Effector CD4-positive, alpha-beta T cell (primary cell): ENCODE measurements around the gene TKFC.

Experiments used
- DNase-seq: peaks from one replicate; pipeline ENCODE4 v3.0.0-alpha.2; 2020
- total RNA-seq: gene quantifications from one replicate; lab custom pipeline; 2026; lab: John Stamatoyannopoulos, UW

Gene TKFC, protein sequence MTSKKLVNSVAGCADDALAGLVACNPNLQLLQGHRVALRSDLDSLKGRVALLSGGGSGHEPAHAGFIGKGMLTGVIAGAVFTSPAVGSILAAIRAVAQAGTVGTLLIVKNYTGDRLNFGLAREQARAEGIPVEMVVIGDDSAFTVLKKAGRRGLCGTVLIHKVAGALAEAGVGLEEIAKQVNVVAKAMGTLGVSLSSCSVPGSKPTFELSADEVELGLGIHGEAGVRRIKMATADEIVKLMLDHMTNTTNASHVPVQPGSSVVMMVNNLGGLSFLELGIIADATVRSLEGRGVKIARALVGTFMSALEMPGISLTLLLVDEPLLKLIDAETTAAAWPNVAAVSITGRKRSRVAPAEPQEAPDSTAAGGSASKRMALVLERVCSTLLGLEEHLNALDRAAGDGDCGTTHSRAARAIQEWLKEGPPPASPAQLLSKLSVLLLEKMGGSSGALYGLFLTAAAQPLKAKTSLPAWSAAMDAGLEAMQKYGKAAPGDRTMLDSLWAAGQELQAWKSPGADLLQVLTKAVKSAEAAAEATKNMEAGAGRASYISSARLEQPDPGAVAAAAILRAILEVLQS
- 22.0 reads per million, percentile 49 among the genes with 10 or more reads in this experiment for total RNA-seq

GRCh38 chr11:61332797-61333549, at the start of gene TKFC, which contains the start of gene DDB1:
TKFC (plus strand) TSS chr11:61333228; CDS start chr11:61334729, 1,501 bp downstream.
DDB1 (minus strand) TSS chr11:61333105; CDS start chr11:61332968, 137 bp downstream.
- DNase-seq = peak; percentile 97

DNA sequence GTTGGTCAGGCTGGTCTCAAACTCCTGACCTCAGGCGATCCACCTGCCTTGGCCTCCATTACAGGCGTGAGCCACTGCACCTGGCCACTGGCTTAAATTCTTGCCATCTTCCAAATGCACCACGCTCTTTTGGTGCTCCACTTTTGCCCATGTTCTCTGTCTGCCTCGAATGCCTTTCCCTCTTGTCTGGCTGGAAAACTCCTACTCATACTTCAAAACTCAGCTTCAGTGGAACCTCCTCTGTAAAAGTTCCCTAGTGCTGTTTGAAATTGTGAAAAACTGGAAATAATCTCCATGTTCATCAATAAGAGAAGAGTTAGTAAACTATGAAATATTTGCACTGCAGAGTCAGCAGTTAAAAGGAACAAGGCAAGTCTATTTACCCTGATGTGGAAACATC, 49.4 kb upstream of the TKFC start:
- DNase-seq = no peak

DNA sequence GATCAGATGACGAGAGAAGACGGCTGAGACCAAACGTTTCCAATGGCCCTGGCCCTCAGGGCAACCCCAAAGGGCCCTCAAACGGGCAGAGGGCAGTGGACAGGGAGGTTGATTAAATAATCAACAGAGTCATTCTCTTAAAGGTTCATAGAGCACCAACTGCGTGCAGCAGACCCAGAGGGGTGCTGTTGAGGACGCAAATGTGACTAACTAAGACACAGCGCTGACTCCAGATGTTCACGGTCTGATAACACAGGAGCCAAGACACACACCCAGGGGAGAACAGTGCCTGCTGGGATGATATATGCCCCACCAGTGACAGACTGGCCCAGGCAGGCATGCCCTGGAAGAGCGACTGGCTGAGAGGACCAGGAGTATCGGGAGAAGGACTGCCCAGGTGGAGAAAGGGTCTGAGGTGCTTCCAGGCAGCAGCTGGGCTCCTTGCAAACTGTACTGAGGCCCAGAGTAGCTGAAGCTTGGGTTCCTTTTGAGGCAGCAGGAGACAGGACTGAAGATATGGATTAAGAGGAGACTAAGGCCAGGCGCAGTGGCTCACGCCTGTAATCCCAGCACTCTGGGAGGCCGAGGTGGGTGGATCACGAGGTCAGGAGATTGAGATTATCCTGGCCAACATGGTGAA, 45.6 kb upstream of the TKFC start:
- no peak for DNase-seq

DNA sequence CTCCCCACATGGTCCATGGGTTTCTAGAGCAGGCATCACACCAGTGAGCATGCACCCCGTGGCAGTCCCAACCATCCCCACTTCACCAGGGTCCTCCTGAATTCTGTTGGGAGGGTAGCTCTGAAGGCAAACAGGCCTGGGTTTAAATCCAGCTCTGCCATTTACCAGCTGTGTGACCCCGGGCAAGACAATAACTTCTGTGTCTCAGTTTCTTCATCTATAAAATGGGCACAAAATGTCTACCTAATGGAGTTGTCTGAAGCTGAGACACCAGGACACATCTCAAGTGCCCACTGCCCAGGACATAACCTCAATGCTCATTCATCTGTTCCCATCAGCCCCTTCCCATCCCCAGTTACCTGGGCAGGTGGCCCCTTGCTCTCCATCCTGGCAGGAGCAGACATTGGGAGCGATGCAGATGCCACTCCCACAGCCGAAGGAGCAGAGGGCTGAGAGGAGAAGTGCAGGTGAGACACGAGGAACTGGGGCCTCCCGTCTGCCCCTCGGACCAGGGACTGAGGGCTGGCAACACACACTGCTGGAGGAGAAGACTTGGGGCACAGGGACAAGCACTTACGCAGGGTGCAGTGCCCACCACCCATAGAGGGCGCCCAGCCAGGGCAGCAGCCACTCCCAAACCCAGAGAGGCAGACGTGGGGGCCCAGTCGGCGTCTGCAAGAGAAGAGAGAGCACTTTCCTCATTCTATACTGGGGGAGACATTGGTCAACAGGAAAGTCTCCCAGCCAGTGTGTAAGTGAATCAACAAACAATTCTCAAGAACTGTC, 41.9 kb upstream of the TKFC start:
- DNase-seq = no peak

DNA sequence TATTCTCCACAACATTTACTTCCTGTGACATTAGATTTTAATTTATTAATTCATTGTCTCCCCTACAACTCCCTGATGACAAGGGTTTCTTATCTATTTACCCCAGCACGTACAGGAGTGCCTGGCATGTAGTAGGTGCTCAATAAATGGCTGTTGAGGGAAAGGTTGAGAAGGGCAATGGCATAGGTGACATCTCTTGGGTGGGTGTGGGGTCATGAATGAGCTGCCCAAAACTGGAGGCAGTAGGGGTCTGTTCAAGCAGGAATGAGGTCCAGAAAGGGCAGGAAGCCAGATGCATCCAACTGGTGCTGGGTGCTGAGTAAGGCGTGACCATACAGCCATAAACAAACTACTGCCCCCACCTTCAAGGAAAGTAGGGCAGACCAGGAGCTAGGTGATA, 40.7 kb upstream of the TKFC start:
- no peak for DNase-seq

DNA sequence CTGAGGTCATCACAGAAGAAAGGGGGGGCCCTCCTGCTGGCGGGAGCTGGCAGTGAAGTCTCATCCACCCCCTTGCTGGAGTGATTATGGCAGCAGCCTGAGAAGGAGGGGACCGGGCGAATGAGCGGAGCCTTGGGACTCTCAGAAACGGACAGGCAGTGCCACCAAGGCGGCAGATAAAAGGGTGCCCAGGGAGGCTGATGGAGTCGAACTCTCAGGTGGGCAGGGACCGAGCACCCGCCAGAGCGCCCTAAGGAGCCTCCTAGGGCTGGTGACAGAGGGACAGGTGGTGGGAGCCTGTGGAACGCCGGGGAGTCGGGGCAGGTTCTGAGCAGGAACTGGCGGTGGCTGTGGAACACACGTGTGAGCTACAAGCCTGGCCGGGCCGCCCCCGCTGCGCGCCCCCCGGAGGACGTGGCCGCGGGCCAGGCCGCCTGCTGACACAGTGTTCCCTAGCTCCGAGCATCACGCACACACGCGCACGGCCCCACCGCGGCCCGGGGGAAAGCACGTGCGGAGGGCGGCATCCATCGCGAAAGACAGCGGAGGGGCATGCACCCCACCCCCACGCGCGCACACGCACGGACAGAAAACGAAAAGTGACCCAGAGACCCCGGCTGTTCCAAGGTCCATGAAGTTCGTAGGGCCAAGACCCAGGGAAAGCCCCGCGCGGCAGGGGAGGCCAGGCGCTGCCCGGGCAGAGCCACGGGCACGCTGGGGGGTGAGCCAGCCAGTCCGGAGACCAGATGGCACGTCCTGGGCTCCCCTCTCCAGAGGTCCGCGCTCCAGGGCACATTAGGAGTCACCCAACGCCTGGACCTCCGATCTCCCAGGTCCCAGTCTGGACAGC, 38.9 kb upstream of the TKFC start:
- no peak for DNase-seq

GRCh38 chr11:61294717-61295595, 38.1 kb upstream of the TKFC start, which contains the start of gene VWCE:
VWCE (minus strand) TSS chr11:61295316; CDS start chr11:61295037, 279 bp downstream.
- DNase-seq = peak; percentile 26

DNA sequence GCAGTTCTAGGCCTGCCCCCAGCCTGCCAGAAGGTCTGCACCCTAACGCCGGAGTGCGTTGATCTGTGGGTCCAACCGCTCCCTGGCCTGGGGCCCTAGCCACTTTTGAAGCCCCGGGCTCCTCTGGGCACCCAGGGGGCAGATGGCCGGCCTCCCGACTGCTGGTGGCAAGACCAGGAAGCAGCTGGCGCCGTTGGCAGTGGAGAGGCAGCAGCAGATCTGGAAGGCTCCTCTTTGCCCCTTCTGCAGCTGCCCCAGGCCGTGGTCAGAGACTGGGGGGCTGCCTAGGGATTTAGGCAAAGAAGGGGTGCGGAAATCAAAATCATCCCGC, 37.5 kb upstream of the TKFC start:
- no peak for DNase-seq

DNA sequence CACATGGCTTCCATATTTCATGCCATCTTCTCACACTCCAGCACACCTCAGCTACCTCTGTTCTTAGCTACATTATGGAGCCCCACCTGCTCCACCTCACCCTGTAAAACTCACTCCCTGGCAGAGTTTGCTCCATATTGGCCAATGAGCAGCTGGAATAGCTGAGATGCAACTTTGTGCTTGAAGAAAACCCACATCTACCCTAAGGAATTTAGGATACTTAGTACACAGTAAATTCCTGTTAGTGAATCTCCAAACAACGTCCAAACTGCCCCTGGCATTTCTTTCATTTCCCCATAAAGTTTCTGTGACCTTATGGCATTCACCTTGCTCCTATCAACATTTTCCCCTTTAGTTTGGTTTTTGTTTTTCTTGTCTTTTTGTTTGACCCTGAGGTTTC, 35.7 kb upstream of the TKFC start:
- no peak for DNase-seq

DNA sequence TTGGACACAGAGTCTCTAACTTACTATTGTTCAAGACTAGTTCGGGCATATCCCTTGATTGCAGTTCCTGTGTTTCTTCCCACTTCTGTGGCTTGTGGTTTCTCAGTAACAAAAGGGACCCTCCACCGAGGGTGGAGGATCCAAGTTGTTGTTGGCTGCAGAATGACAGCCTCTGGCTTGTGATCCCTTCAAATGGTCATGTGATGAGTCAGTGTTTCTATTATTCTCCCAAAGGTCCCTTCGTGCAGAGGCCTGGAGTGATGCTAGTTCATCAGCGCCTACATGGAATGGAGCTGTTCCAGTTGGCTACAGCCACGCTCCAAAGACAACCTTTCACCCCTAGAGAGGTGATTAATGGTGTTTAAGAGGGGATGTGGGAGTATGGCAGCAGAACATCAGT, 35.3 kb upstream of the TKFC start:
- DNase-seq = no peak

DNA sequence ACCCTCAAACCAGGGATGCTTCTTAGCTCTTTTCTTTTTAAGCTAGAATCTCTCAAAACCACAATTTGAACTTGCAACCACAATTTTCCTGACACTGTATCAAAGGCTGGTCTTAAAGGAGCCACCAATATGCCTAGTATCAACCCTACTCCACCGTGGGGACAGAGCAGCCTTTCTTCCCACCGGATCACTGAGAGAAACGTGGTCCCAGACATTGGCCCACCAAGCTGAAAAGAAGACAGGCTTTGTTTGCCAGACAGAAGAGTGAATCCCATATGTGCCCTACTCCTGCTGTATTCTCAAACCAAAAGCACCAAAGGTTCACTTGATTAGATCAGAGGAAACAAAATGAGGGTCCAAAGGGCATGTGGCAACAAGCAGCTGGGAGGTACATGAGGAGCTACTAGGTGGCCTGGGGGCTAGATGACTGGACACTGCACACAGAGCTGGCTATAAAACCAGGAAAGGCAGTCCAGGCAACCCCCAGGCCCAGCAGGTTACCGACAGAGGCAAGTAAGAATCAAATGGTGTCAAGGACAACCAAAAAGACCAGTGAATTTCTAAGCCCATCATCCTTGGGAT, 34.3 kb upstream of the TKFC start:
- DNase-seq = no peak

DNA sequence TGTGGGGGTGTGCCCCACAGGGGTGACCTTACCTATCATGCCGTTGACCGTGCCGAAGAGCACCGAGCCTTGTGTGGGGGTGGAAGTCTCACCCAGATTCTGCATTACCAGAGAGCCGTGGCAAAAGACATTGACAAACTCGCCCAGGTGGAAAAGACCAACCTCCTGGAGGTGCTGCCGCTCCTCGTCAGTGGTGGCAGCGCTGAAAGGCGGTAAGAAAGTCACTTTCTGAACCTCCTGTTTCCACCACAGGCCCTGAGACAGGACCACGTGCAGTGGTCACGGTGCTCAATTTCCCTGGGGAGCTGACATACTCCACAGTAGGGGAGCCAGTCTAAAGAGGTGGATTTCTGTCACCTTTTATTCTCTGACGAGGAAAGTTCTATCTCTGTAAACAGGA, 30.5 kb upstream of the TKFC start:
- no peak for DNase-seq

- DNase-seq = no peak
These were observed 29.3 kb upstream of the TKFC start for GRCh38 chr11:61303725-61304124.

- DNase-seq = no peak
These were observed 27.6 kb upstream of the TKFC start for GRCh38 chr11:61305417-61305816.

DNA sequence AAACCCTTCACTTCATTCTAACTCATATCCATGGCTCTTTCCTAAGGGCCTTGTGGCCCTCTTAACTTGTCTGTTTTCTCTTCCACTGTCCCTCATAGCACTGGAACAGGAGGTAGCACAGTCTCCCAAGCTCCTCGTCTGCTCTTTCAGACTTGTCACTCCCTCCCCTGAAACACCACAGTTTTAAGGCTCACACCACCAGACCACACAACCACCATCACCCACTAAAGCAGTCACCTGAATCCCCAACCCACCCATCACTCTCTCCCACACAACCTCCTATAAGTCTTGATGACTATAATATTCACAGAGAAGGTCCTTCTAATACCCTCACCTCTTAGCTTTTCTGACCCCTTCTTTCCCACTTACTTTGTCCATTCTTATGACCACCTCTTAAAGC, 26.8 kb upstream of the TKFC start:
- DNase-seq = no peak

DNA sequence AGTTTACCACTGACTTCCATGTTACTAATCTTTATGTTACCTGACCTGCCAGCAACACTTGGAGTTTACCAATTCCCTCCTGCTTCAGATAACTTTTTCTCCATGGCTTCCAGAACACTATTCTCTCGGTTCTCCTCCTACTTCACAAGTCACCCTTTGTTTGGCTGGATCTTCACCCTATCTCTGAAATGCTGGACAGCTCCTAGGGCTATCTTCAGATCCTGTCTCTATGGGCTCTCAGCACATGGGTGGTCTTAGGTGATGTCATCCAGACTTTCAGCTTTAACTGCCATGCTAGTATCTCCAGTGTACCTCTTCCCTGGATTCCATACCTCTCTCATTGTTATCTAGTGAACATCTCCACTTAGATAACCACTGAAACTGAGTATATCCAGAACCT, 25.7 kb upstream of the TKFC start:
- no peak for DNase-seq

DNA sequence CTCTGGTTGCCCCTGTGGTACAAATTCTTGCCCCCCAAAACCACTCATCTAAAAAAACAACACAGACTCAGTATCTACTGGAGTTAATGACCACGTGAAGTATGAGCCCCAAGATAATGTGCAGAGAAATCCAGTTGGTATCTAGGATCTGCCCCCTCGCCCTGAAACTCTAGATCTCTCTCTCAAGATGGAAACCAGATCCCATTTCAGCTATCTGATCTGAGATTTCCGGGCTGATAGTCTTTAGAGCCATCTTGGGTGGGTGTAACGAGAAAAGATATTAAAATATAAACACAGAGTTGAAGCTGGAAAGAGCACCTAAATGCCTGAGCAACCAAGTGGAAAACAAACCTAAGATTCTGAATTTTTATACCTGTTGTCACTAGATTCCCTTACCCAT, 23.9 kb upstream of the TKFC start:
- DNase-seq = no peak

DNA sequence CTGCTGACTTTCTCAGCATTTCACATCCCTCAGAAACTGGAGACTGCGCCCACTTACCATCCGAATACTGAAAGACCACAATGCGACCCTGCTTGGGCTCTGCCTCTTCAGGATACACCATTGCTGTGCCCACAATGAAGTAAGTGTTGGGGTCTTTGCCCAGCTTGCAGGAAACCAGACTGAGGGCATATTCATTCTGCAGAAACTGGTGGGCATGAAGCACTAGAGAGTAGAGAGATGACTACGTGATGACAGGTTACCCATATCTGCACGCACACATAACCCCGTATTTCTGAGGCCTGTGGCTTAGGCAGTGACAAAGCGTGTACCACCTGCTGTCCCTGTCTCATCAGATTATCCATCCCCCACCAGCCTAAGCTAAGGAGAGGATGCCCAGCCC, 23.3 kb upstream of the TKFC start:
- DNase-seq = no peak

- no peak for DNase-seq
These were observed 22.3 kb upstream of the TKFC start for GRCh38 chr11:61310749-61311148.

GRCh38 chr11:61315260-61315659, 17.8 kb upstream of the TKFC start:
- DNase-seq = no peak
